Gastroesophageal sphincter (tissue), 3 donors: ENCODE results near the gene SYCP3.

Experiments used
- POLR2A ChIP-seq, 2 donors: fragments of 450-650 bp; IDR thresholded peaks; one replicate each; pipeline ENCODE4 v1.6.1; 2017; ENCODE audit warnings: antibody characterized with exemption in 2 of 2, mild to moderate bottlenecking in 2 of 2, moderate library complexity in 1 of 2
- TF ChIP-seq, protein P1 (sequence below), 4 experiments: fragments of 200-600 bp in 2 of 4; fragments of 450-650 bp in 2 of 4; sonication (generic) in 1 of 4; IDR thresholded peaks; one replicate each; pipeline ENCODE4 v1.5.1; 2017 to 2019; ENCODE audit warnings: antibody characterized with exemption in 4 of 4, mild to moderate bottlenecking in 2 of 4, moderate library complexity in 2 of 4

DNA sequence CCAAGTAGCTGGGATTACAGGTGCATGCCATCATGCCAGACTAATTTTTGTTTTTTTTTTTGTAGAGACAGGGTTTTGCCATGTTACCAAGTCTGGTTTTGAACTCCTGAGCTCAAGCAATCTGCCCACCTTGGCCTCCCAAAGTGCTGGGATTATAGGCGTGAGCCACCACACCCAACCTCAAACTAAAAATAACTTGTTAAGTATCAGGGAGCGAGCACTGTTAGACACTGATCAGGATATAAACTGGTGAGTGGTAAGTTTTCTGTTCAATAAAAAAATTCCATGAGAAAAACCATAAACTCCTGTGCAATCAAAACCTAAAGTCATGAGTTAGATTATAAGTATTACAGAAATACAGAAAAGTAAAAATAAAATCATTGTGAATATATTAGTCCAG is 44.6 kb upstream of the SYCP3 start:
- TF ChIP-seq POLR2A (IDR thresholded peaks at IDR 0.05), result no peak
- TF ChIP-seq, protein P1, sequence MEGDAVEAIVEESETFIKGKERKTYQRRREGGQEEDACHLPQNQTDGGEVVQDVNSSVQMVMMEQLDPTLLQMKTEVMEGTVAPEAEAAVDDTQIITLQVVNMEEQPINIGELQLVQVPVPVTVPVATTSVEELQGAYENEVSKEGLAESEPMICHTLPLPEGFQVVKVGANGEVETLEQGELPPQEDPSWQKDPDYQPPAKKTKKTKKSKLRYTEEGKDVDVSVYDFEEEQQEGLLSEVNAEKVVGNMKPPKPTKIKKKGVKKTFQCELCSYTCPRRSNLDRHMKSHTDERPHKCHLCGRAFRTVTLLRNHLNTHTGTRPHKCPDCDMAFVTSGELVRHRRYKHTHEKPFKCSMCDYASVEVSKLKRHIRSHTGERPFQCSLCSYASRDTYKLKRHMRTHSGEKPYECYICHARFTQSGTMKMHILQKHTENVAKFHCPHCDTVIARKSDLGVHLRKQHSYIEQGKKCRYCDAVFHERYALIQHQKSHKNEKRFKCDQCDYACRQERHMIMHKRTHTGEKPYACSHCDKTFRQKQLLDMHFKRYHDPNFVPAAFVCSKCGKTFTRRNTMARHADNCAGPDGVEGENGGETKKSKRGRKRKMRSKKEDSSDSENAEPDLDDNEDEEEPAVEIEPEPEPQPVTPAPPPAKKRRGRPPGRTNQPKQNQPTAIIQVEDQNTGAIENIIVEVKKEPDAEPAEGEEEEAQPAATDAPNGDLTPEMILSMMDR (IDR thresholded peaks at IDR 0.05), result no peak
